ENCODE measurements around the gene NHLRC3.
"Not testable (repeated sequence)": the region's sequence is repeated elsewhere in the genome, so short reads cannot be mapped to it uniquely, and the experiment has no call there.

Gene NHLRC3

GRCh38 chr13:39037880-39038568 lies at the start of gene NHLRC3, which contains the start of gene PROSER1:
NHLRC3 (plus strand) TSS chr13:39038456; CDS start chr13:39038640, 184 bp downstream.
PROSER1 (minus strand) TSS chr13:39038089; CDS start chr13:39037242, 847 bp downstream.
- Histone ChIP-seq H3K36me3 (ENCODE audit: control insufficient read depth, insufficient read depth, low read length) (no peaks in the 10 kb centered on the region), H3K4me3 (ENCODE audit: low read length) (peak within 1 kb of the TSS; percentile 100)

GRCh38 chr13:38990693-38991092 lies 47.6 kb upstream of the NHLRC3 start, which contains the start of gene STOML3:
STOML3 (minus strand) TSS chr13:38990831; CDS start chr13:38990721, 110 bp downstream.
- Histone ChIP-seq H3K9ac (ENCODE audit: low read length) (no peak within 1 kb of the TSS), H3K9me3 (ENCODE audit: control insufficient read depth, low read length) (no peaks in the 10 kb centered on the region), H3K27me3 (ENCODE audit: control insufficient read depth, insufficient read depth, low read length) (no peaks in the 10 kb centered on the region), H3K4me3 (ENCODE audit: low read length) (no peak within 1 kb of the TSS), H3K4me1 (ENCODE audit: control insufficient read depth, insufficient read depth, low read length) (no peaks in the 10 kb centered on the region), H3K36me3 (ENCODE audit: control insufficient read depth, insufficient read depth, low read length) (no peaks in the 10 kb centered on the region)

More at GRCh38 chr13:39037880-39038568, at the start of gene NHLRC3, which contains the start of gene PROSER1:
- H3K9ac ChIP-seq (ENCODE audit: low read length) = peak within 1 kb of the TSS; percentile 96
- H3K4me1 ChIP-seq (ENCODE audit: control insufficient read depth, insufficient read depth, low read length) = peaks cover 8% of the 10 kb centered on the region
- no peaks in the 10 kb centered on the region for H3K9me3 ChIP-seq (ENCODE audit: control insufficient read depth, low read length)
- H3K27me3 ChIP-seq (ENCODE audit: control insufficient read depth, insufficient read depth, low read length) = no peaks in the 10 kb centered on the region

GRCh38 chr13:38993381-38993780 lies 44.9 kb upstream of the NHLRC3 start:
- no peak overlapping the region for H3K4me3 ChIP-seq (ENCODE audit: low read length)
- H3K27me3 ChIP-seq (ENCODE audit: control insufficient read depth, insufficient read depth, low read length) = no peaks in the 10 kb centered on the region
- no peaks in the 10 kb centered on the region for H3K9me3 ChIP-seq (ENCODE audit: control insufficient read depth, low read length)
- H3K36me3 ChIP-seq (ENCODE audit: control insufficient read depth, insufficient read depth, low read length) = no peaks in the 10 kb centered on the region
- H3K4me1 ChIP-seq (ENCODE audit: control insufficient read depth, insufficient read depth, low read length) = no peaks in the 10 kb centered on the region
- H3K9ac ChIP-seq (ENCODE audit: low read length) = no peak overlapping the region

- no peaks in the 10 kb centered on the region for H3K36me3 ChIP-seq (ENCODE audit: control insufficient read depth, insufficient read depth, low read length)
- no peaks in the 10 kb centered on the region for H3K9me3 ChIP-seq (ENCODE audit: control insufficient read depth, low read length)
- no peaks in the 10 kb centered on the region for H3K4me1 ChIP-seq (ENCODE audit: control insufficient read depth, insufficient read depth, low read length)
- no peak overlapping the region for H3K9ac ChIP-seq (ENCODE audit: low read length)
- no peaks in the 10 kb centered on the region for H3K27me3 ChIP-seq (ENCODE audit: control insufficient read depth, insufficient read depth, low read length)
- no peak overlapping the region for H3K4me3 ChIP-seq (ENCODE audit: low read length)
Observed at GRCh38 chr13:38998739-38999138, 39.5 kb upstream of the NHLRC3 start.

- H3K27me3 ChIP-seq (ENCODE audit: control insufficient read depth, insufficient read depth, low read length); H3K36me3 ChIP-seq (ENCODE audit: control insufficient read depth, insufficient read depth, low read length); H3K9me3 ChIP-seq (ENCODE audit: control insufficient read depth, low read length); H3K9ac ChIP-seq (ENCODE audit: low read length); H3K4me3 ChIP-seq (ENCODE audit: low read length); H3K4me1 ChIP-seq (ENCODE audit: control insufficient read depth, insufficient read depth, low read length): not testable (repeated sequence)
Observed at GRCh38 chr13:39006371-39007111, 31.7 kb upstream of the NHLRC3 start.

GRCh38 chr13:39012608-39013007 lies 25.6 kb upstream of the NHLRC3 start:
- H3K4me3 ChIP-seq (ENCODE audit: low read length) = no peak overlapping the region
- H3K4me1 ChIP-seq (ENCODE audit: control insufficient read depth, insufficient read depth, low read length) = no peaks in the 10 kb centered on the region
- peaks cover 6% of the 10 kb centered on the region for H3K36me3 ChIP-seq (ENCODE audit: control insufficient read depth, insufficient read depth, low read length)
- H3K9me3 ChIP-seq (ENCODE audit: control insufficient read depth, low read length) = no peaks in the 10 kb centered on the region
- no peaks in the 10 kb centered on the region for H3K27me3 ChIP-seq (ENCODE audit: control insufficient read depth, insufficient read depth, low read length)
- no peak overlapping the region for H3K9ac ChIP-seq (ENCODE audit: low read length)

GRCh38 chr13:39013462-39013861 lies 24.8 kb upstream of the NHLRC3 start:
- no peak overlapping the region for H3K4me3 ChIP-seq (ENCODE audit: low read length)
- no peaks in the 10 kb centered on the region for H3K9me3 ChIP-seq (ENCODE audit: control insufficient read depth, low read length)
- H3K9ac ChIP-seq (ENCODE audit: low read length) = no peak overlapping the region
- peaks cover 6% of the 10 kb centered on the region for H3K36me3 ChIP-seq (ENCODE audit: control insufficient read depth, insufficient read depth, low read length)
- H3K4me1 ChIP-seq (ENCODE audit: control insufficient read depth, insufficient read depth, low read length) = no peaks in the 10 kb centered on the region
- H3K27me3 ChIP-seq (ENCODE audit: control insufficient read depth, insufficient read depth, low read length) = no peaks in the 10 kb centered on the region

GRCh38 chr13:39016087-39016486 lies 22.2 kb upstream of the NHLRC3 start:
- no peak overlapping the region for H3K9ac ChIP-seq (ENCODE audit: low read length)
- H3K4me1 ChIP-seq (ENCODE audit: control insufficient read depth, insufficient read depth, low read length) = no peaks in the 10 kb centered on the region
- H3K36me3 ChIP-seq (ENCODE audit: control insufficient read depth, insufficient read depth, low read length) = peaks cover 6% of the 10 kb centered on the region
- H3K27me3 ChIP-seq (ENCODE audit: control insufficient read depth, insufficient read depth, low read length) = no peaks in the 10 kb centered on the region
- H3K4me3 ChIP-seq (ENCODE audit: low read length) = no peak overlapping the region
- H3K9me3 ChIP-seq (ENCODE audit: control insufficient read depth, low read length) = no peaks in the 10 kb centered on the region

GRCh38 chr13:39016787-39017186 lies 21.5 kb upstream of the NHLRC3 start:
- Histone ChIP-seq H3K9me3 (ENCODE audit: control insufficient read depth, low read length) (no peaks in the 10 kb centered on the region), H3K4me1 (ENCODE audit: control insufficient read depth, insufficient read depth, low read length) (no peaks in the 10 kb centered on the region), H3K4me3 (ENCODE audit: low read length) (no peak overlapping the region), H3K36me3 (ENCODE audit: control insufficient read depth, insufficient read depth, low read length) (peaks cover 6% of the 10 kb centered on the region), H3K9ac (ENCODE audit: low read length) (no peak overlapping the region), H3K27me3 (ENCODE audit: control insufficient read depth, insufficient read depth, low read length) (no peaks in the 10 kb centered on the region)

- no peak overlapping the region for H3K4me3 ChIP-seq (ENCODE audit: low read length)
- H3K9me3 ChIP-seq (ENCODE audit: control insufficient read depth, low read length) = no peaks in the 10 kb centered on the region
- H3K27me3 ChIP-seq (ENCODE audit: control insufficient read depth, insufficient read depth, low read length) = no peaks in the 10 kb centered on the region
- no peak overlapping the region for H3K9ac ChIP-seq (ENCODE audit: low read length)
- H3K36me3 ChIP-seq (ENCODE audit: control insufficient read depth, insufficient read depth, low read length) = no peaks in the 10 kb centered on the region
- no peaks in the 10 kb centered on the region for H3K4me1 ChIP-seq (ENCODE audit: control insufficient read depth, insufficient read depth, low read length)
Observed at GRCh38 chr13:39020853-39021462, 17.3 kb upstream of the NHLRC3 start.

GRCh38 chr13:39023316-39023715 lies 14.9 kb upstream of the NHLRC3 start:
- peaks cover 5% of the 10 kb centered on the region for H3K36me3 ChIP-seq (ENCODE audit: control insufficient read depth, insufficient read depth, low read length)

GRCh38 chr13:39023761-39024160 lies 14.5 kb upstream of the NHLRC3 start:
- Histone ChIP-seq H3K27me3 (ENCODE audit: control insufficient read depth, insufficient read depth, low read length) (no peaks in the 10 kb centered on the region), H3K4me3 (ENCODE audit: low read length) (no peak overlapping the region), H3K36me3 (ENCODE audit: control insufficient read depth, insufficient read depth, low read length) (peaks cover 5% of the 10 kb centered on the region), H3K4me1 (ENCODE audit: control insufficient read depth, insufficient read depth, low read length) (no peaks in the 10 kb centered on the region), H3K9me3 (ENCODE audit: control insufficient read depth, low read length) (no peaks in the 10 kb centered on the region), H3K9ac (ENCODE audit: low read length) (no peak overlapping the region)

More at GRCh38 chr13:39023316-39023715, 14.9 kb upstream of the NHLRC3 start:
- H3K4me1 ChIP-seq (ENCODE audit: control insufficient read depth, insufficient read depth, low read length) = no peaks in the 10 kb centered on the region
- H3K9ac ChIP-seq (ENCODE audit: low read length) = no peak overlapping the region
- H3K9me3 ChIP-seq (ENCODE audit: control insufficient read depth, low read length) = no peaks in the 10 kb centered on the region
- no peak overlapping the region for H3K4me3 ChIP-seq (ENCODE audit: low read length)
- no peaks in the 10 kb centered on the region for H3K27me3 ChIP-seq (ENCODE audit: control insufficient read depth, insufficient read depth, low read length)

Measured in mucosa of stomach (tissue), 1 donor.